GM19468 (cell line): ENCODE data around the gene SCLY.
"Not testable (repeated sequence)": the region's sequence is repeated elsewhere in the genome, so short reads cannot be mapped to it uniquely, and the experiment has no call there.

ENCODE experiments used
- ATAC-seq: cut with Tn5 transposase; IDR thresholded peaks from one replicate; pipeline ENCODE4 v1.9.1; 2021; ENCODE audit warnings: mild to moderate bottlenecking, moderate library complexity, moderate number of reproducible peaks; ENCODE audit not compliant: unreplicated experiment; ENCODE audit errors: extremely low read depth

SCLY gene, protein sequence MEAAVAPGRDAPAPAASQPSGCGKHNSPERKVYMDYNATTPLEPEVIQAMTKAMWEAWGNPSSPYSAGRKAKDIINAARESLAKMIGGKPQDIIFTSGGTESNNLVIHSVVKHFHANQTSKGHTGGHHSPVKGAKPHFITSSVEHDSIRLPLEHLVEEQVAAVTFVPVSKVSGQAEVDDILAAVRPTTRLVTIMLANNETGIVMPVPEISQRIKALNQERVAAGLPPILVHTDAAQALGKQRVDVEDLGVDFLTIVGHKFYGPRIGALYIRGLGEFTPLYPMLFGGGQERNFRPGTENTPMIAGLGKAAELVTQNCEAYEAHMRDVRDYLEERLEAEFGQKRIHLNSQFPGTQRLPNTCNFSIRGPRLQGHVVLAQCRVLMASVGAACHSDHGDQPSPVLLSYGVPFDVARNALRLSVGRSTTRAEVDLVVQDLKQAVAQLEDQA

DNA sequence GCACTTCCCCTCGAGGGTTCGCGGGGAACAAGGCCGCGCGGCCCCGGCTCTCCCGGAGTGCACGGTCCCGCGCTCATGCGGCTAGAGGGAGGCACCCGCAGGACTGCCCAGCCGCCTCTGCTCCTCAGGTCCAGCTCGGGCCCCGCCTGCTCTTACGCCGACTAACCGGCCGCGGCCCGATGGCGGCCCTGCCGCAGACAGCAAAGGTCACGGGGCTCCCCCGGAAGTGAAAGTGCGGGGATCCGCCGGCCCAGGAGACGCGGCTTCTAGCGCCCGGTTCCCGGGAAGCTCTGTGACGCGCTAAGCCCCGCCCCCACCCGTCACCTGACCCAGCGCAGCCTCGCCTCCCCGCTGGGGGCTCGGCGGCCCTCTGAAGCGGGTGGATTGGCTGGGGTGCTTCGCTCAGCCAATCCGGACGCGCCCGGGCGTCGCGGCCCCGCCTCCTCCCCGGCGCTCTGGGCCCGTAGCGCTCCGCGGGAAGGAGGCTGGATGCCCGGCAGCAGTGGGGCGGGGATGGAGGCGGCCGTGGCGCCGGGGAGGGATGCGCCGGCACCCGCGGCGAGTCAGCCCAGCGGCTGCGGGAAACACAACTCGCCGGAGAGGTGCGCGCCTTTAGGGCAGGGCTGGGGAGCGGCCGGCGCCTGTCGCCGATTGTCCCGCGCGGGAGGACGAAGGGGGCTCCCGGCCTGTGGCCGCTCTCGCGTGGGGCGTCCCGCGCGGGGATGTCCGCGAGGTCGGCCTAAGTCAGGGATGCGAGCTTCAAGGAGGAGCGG, at the start of gene SCLY:
TSS of gene SCLY (plus strand) at position 460 of the 773 bp plus-strand sequence. CDS start at position 514, 54 bp downstream.
- peak; percentile 95 for ATAC-seq

- no peak for ATAC-seq
Observed at GRCh38 chr2:238013806-238014205, 47.0 kb upstream of the SCLY start.

DNA sequence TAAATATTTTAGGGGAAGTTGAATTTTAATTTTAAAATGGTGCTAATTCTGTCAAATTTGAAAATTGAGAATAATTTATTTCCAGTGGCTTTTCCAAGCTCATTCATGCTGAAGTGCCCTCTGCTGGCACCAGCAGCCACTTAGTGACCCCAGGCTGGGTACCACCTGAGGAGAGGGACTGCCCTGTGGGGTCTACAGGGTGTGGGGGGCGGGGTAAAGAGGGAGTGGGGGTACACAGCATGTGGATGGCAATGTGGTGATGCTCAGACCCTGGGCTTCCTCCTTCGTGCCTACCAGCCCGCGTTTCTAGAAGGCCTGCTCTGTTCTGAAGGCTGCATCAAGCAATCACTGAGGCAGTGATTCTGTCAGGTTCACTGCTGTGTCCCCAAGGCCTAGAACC, 45.1 kb upstream of the SCLY start:
- ATAC-seq, result no peak

- ATAC-seq, result no peak
Observed at GRCh38 chr2:238016526-238016925, 44.3 kb upstream of the SCLY start.

DNA sequence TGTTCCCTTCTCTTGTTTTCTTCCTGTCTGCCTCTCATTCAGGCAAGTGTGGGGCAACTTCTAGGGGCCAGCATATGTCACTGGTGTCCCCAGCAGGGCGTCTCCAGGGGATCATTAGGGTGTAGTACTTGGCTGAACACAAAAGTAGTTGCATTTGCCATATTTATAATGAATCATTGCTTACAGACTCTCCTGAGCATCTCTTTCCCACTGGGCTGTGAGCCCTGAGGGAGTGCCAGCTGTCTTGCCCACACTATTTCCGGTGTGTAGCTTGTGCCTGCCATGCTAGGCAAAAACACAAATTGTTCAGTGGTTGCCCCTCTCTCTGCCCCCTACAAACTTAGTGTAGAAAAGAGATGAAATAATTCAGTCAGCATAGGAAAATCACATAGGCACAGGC, 40.8 kb upstream of the SCLY start:
- ATAC-seq, result no peak

DNA sequence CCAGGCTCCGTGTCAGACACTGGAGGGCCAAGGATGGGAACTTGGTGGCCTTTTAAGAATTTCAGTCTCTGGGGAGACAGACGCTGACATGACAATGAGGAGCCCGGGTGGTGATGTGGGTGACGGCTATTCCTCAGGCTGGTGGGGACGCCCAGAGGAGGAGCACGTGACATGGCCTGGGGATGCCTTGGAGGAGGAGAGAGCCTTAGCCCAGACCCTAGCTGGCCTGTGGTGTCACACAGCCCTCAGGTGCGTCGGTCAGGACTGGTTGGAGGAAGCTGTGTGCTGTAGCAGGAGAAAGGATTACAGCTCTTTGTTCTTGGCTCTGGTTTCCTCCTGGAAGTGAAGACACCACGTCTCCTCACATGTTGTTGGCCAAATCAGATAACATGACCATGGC, 40.0 kb upstream of the SCLY start:
- ATAC-seq, result no peak

DNA sequence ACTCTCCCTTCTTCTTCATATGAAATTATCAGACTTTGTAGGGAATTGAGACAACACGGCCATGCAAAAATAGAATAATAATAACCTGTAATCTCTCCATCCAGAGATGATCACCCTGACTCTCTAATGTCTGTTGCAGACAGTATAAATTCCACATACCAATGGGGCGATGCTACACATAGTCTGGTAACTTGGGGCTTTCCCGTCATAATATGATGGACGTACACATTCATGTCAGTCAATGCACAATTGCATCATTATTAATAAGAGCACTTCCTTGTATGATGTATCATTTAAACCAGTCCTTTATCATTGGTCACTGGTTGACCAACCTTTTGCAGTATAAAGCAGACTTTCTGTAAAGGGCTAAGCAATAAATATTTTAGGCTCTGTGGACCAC, 39.5 kb upstream of the SCLY start:
- ATAC-seq, result no peak

GRCh38 chr2:238022594-238023157, 38.1 kb upstream of the SCLY start:
- no peak for ATAC-seq

DNA sequence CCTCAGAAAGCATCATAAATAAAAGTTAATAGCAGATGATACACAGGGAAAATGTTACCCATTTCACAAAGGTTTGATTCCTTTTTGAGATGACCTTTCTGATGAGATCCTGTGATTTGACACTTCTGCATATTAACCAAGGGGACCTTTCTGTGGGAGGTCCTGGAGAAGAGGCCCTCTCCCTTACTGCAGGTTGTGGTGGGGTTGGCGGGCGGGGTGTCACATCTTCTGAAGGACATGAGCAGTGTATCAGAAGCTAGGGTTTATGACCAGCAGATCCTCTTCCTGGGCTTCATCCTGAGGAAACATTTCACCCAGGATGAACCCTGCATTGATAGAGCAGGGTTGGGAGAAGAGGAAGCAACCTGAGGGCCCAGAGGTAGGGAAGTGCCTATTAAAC, 37.2 kb upstream of the SCLY start:
- ATAC-seq, result no peak

GRCh38 chr2:238024986-238025385, 35.8 kb upstream of the SCLY start:
- ATAC-seq, result no peak

DNA sequence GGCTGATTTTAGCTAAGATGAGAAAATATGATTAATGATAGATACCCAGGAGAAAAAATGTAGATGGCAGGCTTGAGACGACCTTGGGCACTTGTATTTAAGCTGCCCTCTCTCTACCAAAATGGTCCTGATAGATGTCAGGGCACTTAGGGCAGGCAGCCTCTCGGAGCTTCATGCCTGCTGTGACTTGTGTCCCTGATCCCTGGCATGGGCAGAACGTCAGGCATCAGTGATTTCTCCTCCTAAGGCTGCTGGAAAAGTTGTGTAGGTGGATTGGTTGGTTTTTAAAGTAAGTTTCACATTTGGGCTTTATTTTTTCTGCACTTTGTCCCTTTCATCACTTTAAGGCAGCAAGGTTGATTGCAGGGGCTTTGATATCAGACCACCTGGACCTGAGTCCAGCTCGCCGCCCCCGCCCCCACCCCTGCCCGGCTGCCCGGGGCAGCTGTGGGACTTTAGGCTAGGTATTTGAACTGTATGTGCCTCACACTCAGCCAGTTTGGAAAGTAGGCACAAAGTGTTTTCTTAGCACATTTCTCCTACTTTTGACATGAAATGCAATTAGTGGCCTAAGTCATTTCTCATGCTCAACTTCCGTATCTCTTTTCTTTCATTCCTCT, 35.0 kb upstream of the SCLY start:
- ATAC-seq, result no peak

DNA sequence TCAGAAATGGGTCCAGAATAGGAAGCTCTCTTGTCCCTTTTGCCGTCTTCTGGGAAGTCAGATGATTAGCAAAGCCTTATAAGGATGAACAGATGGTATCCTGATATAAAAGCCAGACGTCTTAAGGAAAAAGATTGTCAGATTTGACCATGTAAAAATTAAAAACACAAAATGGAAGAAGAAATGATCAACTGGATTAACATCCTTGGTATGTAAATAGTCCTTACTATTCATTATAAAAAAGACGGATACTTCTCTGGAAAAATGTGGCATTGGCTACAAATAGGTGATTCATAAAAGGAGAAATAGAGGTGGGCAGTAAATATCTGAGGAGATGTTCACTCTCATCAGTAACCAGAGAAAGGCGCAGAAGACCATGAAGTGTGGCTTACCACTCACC, 33.7 kb upstream of the SCLY start:
- ATAC-seq, result no peak

DNA sequence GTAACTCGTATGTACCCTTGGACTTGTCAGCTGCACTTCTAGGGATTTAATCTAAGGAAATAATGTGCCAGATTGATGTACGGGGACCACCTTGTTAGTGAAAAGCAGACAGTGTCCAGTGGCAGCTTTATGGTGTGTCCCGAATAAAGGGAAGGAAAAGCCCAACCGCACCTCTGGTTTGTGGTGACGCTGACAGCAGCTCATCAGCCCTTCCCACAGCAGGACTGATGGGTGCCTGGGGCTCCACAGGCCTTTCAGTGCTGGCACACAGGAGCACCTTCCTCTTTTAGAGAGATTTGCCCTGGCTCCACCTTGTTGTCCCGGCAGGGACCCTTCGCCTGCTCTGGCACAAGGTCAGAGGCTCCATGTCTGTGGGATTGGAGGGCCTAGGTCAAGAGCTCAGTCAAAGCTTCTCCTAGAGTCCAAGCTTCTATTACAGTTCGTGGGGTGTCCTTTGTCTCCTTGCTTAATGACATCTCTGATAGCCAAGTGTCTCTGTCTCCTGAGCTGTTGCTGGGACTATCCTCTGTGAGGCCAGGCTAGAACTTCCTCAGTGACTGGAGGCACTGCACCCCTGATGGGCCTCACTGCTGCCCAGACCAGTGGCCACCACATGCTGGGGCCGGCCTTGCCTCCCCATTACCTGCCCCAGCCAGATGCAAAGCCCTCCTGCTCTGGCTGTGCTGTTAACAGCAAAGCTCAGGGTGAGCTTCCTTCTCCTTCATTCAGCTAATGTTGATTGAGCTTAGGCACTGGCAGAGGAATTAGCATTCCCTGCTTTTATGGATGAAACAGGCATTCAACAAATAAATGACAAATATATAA, 33.0 kb upstream of the SCLY start:
- no peak for ATAC-seq

- ATAC-seq, result no peak
Observed at GRCh38 chr2:238029853-238030252, 30.9 kb upstream of the SCLY start.

GRCh38 chr2:238030422-238031155, 30.2 kb upstream of the SCLY start:
- ATAC-seq, result no peak

DNA sequence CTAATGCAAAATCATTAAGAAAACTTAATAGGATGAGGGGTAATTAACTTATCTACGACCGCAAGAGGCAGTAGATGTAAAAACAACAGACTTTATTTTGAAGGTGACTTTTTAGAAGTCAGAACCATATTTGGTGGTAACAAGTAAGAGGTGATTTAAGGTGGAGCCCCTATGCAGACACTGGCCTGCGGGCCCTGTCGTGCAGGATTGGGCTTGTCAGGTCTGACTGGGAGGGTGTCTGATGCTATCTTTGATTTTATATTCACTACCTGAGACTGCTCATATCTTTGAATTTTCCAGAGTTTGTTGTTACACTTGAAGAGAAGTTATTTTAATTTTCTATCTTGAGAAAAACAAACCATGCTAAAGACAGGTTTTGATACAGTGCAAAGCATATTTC, 29.1 kb upstream of the SCLY start:
- no peak for ATAC-seq

DNA sequence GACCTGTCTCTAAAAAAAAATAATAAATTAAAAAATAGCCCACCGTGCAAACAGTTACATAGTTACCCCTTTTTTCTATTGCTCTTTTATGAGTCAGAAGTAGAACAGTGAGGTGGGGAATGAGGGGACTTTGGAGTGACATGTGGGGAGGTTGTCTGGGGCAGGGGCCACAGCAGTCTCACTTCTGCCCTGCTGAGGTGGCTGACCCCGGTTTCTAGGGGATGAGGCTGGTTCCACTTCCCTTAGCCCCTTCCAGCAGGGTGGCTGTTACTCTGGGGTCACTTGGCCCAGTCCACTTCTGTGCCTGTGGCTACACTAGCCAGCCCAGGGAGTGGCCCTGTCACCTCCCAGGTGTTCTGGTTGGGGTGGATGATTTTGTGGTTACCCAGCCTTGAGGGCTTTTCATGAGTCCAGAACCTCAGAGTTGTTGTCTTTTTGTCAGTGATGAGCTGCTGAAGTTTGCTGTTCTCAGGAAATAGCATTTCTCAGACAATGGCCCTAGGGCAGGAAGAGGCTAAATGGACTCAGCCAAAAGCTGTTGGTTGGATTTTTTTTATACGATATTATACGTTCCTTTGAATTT, 28.0 kb upstream of the SCLY start:
- no peak for ATAC-seq

- ATAC-seq, result not testable (repeated sequence)
Observed at GRCh38 chr2:238033991-238034390, 26.8 kb upstream of the SCLY start.

DNA sequence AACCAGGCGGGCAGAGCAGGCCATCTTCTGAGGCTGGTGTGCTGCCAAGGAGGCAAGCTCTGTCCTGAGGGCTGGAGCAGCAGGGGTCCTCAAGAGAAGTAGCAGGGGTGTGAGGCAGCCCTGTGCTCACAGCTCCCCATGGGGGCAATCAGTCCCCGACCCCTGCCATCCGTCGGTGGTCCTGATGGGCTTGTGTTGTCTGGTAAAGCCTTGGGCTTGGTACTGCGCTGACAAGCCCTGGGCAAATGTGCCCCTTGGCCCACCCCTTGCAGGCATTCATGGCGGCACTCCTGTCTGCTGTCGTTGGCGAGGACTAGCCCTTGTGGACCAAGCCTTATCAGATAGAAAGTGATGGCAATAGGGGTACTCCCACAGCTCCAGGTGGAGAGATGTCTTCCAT, 22.6 kb upstream of the SCLY start:
- no peak for ATAC-seq
